GM20431 (cell line): ENCODE data around the gene CDKN1C.

Experiments
- in situ Hi-C: fragments of 300-500 bp; cut with MseI, MboI; formaldehyde crosslinking; loops from one replicate; pipeline ENCODE4 v1.15.0; 2020; ENCODE audit warnings: low sequenced_read_pairs; ENCODE audit not compliant: unreplicated experiment

The CDKN1C gene

DNA sequence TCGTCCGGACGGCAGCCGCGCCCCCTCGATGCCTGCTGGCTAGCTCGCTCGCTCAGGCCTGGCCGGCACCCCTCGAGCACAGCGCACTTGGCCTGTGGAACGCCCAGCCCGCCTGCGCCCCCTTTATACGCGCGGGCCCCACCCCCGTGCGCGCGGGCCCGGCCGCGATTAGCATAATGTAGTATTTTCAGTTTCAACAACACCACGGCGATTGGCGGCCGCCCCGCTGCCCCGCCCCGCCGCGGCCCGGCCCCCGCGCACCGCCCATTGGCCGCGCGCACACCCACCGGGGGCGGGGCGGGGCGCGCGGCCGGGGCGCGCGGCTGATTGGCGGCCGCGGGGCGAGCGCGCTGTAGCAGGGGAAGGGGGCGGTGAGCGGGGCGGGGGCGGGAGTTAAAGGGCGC lies at the start of gene CDKN1C:
TSS of gene CDKN1C (minus strand) at position 98 of the 404 bp plus-strand sequence. CDS start 319 bp downstream, outside the sequence.
- in situ Hi-C loops, result no loop called here

DNA sequence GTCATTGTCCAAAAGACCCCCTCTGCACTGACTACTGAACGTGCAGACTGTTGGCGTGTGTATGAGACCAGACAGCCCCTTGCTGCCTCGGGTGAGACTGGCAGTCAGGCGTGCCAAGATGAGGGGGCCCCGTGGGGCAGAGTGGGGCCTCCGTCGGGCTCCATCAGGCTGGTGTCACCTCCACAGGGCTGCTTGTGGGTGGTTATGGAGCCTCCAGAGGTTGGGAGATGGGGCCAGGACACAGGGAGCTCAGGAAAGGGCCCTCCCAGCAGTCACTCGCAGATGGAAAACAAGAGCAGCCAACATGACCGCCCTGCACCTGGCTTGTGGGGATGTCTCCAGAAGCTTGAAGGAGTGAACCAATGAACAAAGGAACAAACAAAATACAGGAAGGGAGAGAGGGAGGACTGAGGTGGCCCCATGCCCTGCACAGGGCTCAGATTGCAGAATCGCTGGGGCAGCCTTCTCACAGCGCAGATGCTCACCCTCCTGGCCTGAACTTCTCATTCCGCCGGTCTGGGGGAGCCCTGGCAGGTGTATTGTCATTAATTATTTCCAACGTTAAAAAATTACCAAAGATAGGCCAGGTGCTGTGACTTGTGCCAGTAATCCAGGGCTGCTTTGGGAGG lies 49.1 kb upstream of the CDKN1C start:
- in situ Hi-C loops, result no loop called here

DNA sequence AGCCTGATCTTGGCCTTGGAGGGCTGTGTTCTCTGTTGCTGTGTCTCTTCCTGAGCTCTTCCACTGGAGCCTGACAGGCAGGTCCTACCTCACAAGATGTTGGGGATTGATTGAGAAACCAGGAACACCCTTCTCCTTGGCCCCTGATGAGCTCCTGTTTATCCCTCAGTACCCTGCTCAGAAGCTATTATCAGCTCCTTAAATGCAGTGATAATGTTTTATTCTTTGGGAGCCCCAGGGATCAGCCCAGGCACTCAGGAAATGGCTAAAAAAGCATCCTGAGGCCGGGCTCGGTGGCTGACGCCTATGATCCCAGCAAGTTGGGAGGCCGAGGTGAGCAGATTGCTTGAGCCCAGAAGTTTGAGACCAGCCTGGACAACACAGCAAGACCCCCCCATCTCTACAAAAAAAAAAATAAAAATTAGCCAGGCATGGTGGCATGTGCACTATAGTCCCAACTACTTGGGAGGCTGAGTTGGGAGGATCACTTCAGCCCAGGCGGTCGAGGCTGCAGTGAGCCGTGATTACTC lies 48.5 kb upstream of the CDKN1C start:
- in situ Hi-C loops, result no loop called here

DNA sequence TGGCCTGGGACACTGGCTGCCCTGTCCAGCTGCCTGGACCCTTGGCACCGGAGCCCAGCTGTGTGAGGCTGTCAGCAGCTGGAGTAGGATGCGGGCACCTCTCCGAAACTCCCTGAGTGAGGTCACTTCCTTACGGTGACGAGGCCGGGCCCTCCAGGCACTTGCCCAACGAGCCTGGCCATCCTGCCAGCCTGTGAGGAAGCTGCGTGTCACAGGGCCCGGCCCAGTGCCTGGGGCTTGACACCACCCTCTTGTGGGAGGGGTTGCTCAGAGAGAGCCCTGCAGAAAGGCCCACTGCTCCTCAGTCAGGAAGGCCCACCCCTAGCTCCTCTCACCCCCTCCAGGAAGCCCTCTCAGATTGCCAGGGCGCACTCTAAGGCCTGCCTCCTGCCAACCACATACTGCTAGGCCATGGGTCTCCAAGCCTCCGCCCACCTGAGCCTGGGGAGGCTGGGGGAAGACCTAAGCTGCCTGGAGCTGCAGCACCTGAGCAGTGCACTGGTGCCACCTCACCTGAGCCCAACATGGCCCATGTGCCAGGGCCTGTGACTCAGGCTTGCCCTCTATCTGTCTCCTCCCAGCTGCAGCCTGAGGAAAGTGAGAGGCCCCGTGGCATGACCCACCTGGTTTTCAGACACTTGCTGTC lies 47.9 kb upstream of the CDKN1C start:
- in situ Hi-C loops, result no loop called here

DNA sequence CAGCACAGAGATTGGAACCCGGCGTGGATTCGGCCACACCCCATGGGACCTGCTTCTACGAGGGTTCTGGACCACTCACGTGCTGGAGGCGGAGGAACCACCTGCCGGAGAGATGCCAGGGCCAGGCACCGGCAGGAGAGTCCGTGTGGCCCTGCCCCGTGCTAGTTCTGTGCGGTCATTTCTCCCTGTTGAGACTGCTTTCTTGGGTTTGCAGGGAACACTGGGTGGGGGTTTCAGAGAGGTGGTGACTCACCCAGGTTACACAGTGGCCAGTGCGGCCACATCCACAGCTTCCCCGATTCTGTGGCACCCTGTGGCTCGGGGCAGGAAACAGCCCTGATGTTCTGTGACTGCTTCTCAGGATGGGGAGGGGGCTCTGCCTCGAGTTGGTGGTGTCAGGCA lies 47.3 kb upstream of the CDKN1C start:
- in situ Hi-C loops, result no loop called here

DNA sequence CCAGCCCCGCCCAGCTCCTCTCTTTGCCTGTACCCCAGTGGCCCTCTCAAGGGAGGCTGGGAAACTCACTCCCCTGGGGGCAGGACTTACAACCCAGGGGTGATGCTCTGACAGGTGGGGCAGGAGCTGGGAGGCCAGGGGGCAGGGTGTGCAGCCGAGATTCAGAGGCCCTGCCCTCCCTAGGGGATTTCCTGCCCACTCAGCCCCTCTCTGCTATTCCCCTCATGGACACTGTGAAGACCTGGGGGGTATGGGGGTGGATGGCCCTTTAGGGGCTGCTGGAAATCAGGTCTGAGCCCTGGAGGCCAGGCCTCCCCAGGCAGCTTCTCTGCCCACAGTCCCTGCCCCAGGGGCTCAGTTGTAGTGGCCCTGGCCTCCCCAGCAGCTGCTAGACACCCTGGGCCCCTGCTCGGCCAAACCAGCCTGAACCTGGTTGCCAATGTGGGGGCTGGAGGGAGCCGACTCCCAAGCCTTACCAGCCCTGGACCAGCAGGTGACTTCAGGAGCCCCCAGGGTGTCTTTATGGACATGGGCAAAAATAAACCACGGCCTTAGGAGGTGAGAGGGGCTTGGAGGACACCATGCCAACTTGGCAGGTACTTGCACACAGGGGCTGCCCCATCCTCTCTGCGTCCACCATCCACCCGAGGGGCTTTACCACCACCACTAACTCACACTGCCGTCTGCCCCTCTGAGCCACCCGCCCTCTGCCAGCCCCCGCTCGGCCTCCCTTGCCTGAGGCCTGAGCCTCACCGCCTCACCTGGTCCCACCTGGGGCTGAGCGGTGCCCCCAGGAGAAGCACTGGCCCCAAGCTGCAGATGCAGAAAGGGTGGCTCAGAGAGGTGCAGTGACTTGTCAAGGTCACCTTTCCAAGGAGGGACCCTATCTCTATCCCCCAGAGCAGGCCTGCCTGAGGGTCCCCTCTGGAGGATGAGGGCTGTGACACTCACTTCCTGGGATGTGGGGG lies 46.5 kb upstream of the CDKN1C start:
- in situ Hi-C loops, result no loop called here

DNA sequence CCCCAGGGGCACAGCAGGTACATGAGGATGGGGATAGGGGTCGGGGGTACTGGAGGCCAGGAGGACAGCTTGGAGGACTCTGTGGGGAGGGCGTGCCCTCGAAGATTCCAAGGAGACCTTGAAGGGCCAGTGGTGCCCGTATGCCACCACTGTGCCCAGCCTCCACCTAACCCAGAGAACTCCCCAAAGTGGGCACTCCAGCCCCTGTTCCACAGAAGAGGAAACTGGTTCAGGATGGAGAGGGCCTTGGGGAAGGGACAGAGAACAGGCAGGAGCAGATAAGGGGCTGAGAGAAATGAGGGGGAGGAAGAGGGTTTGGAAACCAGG lies 45.8 kb upstream of the CDKN1C start:
- in situ Hi-C loops, result no loop called here

DNA sequence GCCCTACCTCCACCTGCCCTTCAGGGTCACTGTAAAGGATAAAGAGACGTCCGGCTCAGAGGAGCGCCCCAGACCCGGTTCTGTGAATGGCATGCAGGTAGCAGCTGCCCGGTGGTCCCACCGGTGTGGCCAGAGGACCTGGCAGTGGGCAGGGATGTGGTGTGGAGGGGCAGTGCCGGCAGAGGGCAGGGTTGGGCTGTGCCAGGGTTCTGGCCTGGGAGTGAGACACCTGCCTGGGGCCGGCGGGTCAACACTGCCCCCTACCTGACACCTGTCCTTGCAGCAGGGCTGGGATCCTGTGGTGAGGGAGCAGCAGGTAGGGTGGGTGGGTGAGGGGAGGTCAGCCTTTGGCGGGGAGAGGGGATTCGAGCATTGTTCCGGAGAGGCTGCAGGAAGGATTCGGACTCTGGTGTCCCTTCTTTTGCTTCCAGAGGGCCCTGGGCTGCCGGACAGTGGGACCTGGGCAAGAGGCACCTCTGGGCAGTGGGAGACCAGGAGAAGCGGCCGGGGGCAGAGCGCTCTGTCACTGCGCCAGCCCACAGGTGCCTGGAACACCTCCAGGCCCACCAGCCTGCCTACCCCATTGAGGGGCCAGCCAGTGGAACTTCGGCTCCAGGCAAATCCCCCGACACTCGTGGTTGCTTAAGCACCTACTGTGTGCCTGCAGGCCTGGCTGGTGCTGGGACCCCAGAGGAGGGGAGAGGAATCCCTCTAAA lies 45.3 kb upstream of the CDKN1C start:
- in situ Hi-C loops, result no loop called here

DNA sequence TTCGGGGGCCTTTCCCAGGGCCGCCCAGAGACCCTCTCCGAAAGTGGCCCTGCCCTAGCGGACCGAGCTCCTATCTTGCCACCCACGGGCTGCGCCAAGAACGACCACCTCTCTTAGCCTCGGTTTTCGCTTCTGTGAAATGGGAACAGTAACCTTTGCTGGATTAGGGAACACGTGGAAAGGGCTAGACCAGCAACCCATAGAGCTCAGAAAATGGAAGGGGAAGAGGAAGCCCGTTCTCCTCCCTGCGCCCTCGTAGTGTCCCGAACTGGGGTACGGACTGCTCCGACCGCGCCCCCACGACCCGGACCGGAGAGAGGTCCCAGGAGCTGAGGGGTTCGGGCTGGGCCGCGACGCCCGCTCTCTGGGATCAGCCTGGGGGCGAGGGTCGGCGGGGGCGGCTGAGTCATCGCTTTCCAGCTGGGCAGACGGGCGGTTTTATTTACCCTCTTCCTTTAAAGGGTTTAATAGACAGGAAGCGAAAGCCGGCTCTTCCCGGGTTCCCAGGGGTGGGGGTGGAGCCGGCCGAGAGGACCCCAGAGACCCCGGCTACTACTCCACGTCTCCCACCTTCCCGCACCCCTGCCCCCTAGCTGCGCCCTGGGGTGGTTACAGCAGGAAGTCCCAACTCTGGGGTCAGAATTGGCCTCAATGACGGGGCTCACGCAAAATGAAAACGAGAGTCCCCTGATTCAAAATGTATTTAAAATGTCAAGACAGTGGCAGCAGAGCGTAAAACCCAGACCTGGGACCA lies 44.6 kb upstream of the CDKN1C start:
- in situ Hi-C loops, result no loop called here

DNA sequence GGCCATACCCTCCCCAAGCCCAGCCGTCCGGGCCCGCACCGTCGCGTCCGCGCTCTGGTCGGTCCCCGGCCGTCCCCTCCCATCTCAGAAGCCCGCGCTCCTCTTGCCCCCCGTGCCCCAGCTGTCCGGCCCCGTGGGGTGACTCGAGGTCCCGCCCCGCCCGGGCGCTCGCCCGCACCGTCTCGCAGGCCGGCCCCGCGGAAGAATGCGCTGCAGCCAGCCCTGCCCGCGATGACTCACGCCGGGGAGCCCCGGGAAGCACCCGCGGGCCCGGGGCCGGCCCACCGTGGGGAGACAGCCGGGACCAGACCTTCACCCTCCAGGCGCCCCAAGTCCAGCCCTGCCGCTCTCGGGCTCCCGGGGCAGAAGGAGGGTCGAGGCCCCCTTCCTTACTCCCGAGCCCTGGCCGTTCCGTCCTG lies 44.0 kb upstream of the CDKN1C start:
- in situ Hi-C loops, result no loop called here

DNA sequence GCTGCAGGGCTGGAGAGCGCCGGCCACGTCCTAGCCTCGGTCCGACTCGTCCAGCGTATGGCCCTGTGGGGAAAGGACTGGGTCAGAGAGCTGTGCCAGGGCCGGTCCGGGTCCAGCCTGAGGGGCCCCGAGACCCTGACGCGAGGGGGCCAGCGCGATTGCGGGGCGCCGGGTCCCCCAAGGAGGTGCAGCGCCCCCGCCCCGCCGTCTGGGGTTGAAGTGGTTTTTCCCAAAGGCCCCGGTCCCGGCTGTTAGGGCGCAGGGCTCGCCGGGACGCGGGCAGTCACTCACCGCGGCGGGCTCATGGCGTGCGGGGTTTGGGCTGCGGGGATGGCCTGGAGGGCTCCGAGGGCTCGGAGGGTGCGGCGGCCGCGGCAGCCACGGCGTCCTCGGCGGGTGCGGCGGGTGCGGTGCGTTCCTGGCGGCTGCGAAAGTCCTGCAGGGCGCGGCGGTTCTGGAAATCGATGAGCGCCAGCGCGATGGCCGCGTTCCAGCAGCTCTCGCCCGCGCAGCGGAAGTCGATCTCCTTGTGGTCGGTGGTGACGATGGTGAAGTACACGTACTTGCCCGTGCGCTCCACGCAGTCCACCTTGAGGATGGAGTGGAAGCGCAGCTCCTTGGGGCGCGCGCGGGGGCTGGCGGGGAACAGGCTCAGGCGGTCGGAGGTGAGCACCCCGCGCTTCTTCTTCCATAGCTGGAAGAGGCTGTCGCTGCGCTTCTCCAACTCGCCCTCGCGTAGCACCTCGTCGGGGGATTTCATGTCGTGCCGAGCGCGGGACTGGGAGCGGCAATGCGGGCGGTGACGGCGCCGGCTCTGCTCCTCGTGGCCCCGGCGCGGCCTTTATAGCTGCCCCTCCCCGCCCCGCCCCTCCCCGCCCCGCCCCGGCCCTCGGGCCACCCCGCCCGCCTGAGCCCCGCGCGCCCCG lies 43.3 kb upstream of the CDKN1C start, which contains the start of gene PHLDA2:
TSS of gene PHLDA2 (minus strand) at position 816 of the 926 bp plus-strand sequence. CDS start at position 760, 56 bp downstream.
- in situ Hi-C loops, result no loop called here

DNA sequence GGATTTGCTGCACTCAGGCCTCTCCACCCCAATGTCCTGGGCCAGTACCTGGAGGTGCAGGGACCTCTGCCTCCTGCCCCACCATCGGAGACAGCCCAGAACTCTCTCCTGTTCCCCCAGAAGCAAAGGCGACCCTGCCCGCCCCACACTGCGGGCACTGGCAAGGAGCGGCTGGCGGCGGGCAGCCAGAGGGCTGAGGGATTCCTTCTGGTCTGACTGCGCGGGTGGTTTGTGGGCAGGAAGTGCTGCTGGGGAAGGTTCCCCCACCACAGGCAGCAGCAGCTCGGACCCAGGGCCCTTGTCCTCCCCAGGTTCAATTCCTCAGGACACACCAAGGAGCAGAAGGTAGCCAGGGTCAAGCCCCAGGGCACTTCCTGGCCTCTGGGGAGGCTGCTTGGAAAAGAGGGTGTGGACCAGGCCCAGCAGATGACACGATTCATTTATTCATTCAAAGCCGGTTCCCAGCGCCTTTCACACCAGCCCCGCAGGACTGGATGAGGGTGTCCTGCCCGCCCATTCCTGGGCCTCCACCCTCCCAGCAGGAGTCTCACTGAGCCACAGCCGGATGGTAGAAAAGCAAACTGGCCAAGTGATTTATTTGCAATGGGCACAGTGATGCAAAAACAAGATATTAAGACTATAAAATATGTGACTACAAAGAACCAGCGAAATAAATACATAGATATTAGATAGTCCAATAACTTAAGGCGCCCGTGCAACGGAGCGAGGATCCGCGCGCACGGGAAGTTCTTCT lies 42.5 kb upstream of the CDKN1C start:
- in situ Hi-C loops, result no loop called here

DNA sequence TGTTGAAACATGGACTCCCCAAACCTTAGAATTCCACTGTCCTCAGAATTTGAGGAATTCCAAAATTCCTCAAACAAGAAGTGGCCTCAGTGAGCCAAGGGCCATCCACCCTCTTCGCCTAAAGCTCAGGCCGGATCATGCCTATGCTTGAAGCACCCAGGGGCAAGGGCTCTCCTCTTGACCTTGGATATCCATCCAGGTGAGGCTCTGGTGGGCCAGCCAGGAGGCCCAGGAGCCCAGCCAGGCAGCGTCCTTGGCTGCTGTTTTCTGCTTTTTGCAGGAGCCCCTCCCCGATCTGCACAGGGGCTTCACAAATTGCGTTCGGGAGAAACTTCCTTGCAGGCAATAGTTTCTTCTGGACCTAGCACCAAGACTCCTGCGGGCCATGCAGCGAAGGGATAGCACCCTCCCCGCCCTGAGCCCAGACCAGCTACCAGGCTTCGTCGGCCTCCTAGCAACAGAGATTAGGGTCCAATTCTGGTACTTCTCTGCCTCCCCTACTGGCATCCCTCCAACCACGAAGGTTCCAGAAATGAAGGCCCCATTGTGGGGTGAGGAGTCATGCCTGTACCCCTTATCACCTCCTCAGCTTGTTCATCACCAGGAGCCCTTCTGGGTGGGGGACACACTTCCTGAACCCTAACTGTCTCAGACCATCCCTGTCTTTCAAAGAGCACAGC lies 41.7 kb upstream of the CDKN1C start:
- in situ Hi-C loops, result no loop called here

DNA sequence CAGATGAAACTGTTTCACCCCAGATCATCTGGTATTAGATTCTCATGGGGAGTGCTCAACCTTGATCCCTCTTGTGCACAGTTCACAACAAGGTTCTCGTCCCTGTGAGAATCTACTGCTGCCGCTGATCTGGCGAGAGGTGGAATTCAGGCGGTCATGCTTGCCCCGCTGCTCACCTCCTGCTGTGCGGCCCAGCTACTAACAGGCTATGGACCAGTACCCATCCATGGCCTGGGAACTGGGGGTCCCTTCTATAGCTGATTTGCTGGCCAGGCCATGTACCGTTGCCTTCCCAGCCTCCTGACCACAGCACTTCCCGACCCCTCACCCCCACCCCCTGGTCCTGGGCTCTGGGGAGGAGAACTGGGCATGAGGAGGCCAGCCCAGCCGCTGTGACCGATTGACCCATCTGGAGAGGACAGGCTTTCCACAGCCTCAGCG lies 41.1 kb upstream of the CDKN1C start:
- in situ Hi-C loops, result no loop called here

DNA sequence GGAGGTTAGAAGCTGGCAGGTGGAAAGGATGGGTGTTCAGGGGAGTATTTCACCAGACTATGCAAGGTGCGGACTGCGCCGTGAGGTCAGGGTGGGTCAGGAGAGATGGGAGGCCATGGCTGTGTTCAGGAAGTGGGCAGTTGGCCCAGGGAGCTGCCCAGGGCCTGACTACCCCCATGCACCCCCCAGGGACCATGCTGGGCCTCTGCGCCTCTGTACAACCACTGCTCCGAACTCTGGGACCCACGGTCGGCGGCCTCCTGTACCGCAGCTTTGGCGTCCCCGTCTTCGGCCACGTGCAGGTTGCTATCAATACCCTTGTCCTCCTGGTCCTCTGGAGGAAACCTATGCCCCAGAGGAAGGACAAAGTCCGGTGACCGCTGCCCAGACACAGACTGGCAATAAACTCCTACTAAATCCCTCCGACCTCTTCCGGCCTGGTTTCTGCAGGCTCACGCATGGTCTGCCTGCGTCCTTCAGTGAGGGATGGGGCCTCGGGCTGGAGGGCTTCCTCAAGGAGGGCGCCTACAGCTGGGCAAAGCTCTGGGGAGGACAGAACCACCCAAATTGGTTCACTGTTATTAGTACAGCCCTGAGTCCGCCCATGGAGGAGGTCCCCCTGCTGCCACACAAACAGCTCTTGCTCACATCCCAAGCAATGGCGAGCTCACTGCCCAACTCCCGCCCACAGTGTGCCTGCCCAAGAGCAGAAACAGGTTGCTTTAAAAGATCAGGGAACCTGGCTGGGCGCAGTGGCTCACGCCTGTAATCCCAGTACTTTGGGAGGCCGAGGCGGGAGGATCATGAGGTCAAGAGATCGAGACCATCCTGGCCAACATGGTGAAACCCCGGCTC lies 39.5 kb upstream of the CDKN1C start:
- in situ Hi-C loops, result no loop called here

DNA sequence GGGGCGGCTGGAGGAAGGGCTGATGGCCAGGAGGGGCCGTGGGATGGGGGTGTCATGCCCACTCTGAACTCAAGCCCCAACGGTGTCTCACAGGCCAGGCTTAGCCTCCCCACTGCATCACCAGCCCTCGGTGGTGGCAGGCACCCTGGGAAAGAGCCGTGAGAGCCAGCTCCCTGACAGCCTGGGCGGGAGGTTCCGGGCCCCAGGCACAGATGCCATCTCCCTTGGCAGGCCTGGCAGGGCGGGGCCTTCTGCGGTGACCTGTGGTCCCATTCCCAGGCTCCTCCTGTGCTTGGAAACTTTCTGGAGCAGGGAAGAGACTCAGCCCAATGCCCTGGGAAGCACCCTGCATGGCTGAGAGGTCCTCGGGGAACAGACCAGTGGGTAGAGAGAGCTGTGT lies 38.8 kb upstream of the CDKN1C start:
- in situ Hi-C loops, result no loop called here
